Stimulated activated CD4-positive, alpha-beta T cell treated with anti-CD3 and anti-CD28 coated beads, TNF-alpha, amount 100 ng/mL, for 48 hours (primary cell): ENCODE results near the gene MAPKAP1.

Experiments
- DNase-seq, 3 donors: peaks; one replicate each; pipeline ENCODE4 v3.0.0-alpha.2; 2020; ENCODE audit warnings: low read depth in 3 of 3

Gene MAPKAP1

DNA sequence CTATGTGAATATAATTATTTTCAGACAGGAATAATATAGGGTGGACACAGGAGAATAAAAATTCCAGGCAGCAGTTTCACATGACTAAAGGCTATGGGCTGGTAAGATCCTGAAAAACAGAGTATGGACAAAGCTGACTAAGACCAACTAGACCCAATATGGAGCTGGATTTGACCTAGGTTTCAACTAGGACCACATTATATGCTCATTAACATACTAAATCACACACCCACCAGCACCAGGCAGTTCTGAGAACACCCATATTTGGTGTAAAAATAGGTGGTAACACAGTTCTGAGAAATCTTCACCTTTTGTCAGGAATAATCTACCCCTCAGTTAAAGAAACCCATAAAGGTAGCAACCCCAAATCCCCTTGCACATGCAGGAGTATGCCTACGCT lies 64.7 kb downstream of the MAPKAP1 start:
- no peak for DNase-seq

DNA sequence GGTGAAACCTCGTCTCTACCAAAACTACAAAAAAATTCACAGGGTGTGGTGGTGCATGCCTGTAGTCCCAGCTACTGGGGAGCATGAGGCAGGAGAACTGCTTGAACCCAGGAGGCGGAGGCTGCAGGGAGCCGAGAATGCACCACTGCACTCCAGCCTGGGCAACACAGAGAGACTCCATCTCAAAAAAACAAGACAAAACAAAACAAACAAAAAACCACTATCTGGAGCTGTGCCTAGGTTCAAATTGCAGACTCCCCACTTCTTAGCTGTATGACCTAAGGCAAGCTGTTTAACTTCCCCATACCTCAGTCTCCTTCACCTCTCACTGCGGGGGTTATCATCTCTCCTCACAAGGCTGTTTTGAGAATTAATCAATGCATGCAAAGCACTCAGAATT lies 68.0 kb downstream of the MAPKAP1 start:
- no peak for DNase-seq

DNA sequence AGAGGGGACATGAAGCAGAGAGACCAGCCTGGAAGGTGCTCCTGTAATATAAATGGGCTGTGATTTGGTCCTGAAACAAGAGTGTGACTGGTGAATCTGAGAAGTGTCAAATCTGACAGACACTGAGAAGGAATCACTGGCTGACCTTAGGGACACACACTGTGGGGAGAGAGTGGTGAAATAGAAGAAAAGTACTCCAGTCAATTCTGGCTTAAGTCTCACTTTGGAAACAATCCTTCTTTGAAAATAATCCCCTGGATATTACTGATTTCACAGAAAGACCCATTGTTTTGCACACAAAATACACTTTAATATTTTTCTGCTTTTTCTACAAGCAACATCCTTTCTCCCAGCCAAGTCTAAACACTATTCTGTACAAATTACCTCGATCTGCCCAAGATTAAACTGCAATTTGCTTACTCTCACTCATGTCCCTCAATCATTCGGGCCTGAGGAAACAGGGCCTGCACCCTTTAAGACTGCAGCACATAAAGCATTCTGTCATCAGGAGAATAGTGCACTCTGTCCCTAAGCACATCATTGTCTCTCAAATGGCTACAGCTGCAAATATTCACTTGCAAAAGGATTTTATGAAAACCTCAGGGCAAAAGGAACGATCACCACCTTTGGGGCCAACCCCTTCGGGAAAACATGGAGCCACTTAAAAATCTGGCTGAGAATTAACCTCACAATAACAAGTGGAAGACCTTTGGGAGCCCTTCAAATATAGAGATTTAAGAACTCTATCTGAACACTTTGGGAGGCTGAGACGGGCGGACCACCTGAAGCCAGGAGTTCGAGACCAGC lies 68.6 kb downstream of the MAPKAP1 start:
- no peak for DNase-seq

DNA sequence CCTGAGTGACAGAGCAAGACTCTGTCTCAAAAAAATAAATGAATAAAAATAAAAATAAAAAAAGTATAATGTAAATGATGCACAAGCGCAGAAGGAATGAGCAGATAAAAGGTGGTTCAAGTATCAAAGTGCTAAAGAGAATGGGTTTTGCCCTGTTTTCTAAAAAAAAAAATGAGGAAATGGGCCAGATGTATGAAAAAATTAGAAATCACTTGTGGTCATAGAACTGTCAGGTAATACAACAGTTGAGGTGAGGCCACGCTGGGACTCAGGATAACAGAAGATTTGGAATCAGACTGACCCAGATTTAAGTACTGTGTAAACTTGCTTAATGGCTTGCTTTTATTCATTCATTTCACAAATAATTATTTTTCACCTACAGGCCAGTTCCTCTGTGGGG lies 69.8 kb downstream of the MAPKAP1 start:
- DNase-seq = no peak

DNA sequence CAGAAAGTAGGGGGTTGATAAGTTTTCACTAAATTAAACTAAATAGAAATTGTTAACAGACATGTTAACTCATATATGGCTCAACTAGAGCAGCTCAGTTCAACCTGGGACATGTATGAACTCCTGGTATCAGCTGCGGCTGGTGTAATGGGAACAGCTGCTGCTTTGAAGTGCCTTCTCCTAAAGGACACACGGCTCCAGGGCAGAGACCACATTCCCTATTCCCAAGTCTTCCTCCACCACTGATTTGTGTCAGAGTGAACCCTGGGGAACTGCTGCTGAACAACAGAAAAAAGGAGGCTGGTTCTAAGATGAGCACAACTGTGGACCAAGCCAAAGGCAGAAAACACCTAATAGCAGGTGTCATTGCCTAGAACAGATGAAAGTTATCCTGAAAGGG lies 71.1 kb downstream of the MAPKAP1 start:
- DNase-seq = no peak

DNA sequence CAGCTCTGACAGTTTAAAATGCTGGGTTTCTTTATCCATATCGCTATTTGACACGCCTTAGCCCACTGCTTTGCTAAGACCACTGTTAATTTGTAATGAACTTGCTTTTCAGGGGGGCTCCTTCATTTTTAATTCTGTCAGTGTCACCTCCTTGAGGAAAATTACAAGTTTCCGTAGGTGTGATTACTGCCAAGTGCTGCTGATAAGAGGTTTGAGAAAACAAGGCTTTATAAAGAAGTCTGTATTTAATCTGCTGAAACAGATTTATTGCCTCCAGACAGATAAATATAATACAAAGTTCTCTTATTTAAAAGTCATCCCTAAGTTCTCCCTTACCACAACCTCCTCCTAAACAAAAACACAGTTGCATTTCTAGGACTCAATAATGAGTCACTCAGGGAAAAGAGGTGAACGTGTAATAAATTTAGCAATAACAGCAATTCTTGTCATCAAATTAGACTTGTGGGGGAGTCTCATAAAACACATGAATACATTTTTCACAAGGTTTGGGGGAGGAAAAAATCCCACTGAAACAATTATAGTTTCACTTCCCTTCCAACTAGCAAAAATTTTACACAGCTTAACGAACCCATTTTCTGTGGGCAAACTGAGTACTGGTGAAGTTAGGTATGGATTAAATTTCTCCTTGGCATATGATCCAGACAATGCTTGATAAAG lies 72.8 kb downstream of the MAPKAP1 start:
- DNase-seq = no peak

DNA sequence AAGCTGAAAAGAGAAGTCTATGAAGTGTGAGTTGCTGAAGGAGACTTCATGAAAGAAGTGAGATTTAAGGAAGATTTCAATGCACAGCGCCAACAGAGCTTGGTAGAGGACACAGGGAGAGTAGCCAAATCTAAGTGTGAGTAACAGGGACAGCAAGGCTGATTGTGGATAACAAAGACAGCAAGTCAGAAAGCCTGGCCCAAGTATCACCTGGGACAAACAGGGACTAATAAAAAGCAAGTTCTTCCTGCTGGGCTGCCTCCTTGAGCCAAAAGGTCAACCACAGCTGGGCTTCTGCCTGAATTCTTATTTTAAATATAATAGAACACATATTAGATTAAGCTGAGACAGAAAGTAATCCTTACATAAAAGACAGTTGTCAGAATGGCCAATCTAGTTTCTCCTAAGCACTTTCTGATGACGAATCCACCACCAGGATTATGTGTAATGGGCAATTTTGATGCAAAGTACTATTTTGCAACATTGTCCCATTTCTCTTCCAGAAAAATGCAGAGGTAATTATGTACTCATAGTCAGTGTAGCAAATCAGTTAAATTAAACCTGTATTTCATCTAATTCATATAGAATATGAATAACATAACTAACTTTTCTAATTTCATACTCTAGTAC lies 73.8 kb downstream of the MAPKAP1 start:
- DNase-seq = no peak

DNA sequence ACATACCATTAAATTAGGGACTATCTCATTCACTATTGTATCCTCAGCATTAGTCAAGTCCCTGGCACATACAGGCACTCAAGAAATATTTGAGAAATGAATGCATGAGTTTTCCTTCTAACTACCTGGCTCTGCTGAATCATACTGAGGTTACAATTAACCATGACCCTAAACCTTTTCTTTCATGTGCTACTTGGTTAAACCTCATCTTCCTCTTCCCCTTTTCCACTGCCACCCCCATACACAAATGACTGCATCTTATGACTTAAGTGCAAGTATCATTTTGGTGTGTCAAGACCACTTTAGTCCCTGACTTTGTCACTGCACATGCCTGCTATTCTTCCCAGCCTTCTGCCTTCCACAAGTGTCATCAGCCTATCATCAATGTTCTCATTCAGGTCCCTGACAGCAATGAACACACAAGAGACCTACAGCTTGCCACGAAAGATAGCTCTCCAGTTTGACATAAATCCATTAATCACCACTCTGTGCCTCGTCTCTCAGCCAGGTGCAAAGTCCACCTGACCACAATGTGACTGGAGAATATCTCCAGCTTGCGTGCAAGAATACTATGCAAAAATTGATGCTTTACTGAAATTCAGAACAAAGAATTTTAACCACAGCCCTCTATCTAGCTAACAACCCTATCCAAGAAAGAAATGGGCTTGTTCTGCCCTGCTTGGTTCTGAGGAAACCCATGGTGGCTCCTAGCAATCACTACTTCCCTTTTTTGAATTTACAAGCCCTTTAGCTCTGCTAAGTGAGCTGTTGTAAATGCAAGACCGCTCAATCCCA lies 74.5 kb downstream of the MAPKAP1 start:
- peak; percentile 9 to 34 (median 14) for DNase-seq

DNA sequence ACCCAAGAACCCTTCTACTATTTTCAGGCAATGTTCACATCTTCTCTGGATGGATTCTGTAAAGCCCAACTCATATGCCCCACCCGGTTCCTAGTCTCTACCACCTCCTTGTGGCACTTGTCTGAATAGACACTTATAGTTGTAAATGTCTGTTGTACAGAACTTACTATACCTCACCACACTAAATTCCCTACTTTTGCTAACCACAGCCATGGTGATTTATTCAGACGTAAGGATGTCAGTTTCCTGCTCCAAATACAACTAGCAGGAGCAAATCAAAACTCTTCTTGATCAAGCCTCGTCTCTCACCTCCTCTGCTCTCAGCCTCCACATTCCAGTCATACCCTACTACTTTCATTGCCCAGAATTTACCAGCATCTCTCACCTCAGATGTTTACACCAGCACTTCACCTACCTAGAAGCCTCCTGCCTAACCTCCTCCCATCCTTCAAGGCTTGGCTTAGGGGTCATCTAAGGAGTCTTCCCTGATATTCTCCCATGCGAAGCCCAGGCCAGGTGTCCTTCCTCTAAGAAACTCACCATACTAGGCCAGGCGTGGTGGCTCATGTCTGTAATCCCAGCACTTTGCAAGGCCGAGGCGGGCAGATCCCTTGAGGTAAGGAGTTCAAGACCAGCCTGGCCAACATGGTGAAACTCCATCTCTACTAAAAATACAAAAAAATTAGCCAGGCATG lies 75.5 kb downstream of the MAPKAP1 start:
- peak in 1 of 3 donors; percentile 16 for DNase-seq

DNA sequence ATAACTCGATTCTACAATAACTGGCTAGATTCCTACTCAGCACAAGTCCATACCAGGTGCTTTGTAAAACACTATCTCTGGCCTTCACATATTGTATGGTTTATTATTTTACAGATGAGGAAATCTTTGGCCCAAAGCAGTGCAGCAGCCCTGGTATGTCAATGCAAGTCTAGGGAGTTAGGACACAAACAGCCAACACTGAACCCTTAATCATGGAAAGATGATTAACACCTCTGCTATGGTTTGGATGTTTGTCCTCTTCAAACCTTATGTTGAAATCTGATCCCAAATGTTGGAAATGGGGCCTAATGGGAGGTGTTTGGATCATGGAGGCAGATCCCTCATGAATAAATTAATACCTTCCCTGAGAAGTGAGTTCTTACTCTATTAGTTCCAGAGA lies 76.6 kb downstream of the MAPKAP1 start:
- DNase-seq = no peak

DNA sequence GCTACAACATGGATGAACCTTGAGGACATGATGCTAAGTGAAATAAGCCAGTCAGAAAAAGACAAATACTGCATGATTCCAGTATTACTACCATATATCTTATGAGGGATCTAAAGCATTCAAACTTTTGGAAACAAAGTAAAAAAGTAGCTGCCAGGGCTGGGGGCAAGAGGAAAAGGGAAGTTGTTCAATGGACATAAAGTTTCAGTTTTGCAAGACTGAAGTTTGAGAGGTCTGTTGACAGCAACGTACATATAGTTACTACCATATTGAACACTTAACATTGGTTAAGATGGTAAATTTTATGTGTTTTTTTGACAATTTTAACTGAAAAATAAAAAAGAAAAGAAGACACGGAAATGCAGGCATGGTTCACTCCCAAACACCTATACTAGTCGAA lies 77.6 kb downstream of the MAPKAP1 start:
- no peak for DNase-seq

DNA sequence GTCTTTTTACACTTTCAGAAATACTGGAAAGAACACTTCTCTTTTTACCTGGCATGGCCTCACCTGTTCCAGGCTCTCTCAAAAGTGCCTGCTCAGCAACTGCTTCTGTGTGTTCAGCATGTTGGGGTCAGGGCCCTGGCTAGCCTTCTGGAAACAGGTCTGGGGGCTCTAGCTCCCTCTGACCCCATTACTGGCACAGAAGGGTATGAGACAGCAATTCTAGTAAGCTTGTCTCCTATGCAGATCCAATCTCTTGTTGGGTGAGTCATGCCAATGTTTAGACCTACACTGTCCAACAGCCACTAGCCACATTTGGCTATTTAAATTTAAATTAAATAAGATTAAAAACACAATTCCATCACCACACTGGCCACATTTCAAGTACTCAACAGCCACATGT lies 80.8 kb downstream of the MAPKAP1 start:
- no peak for DNase-seq

DNA sequence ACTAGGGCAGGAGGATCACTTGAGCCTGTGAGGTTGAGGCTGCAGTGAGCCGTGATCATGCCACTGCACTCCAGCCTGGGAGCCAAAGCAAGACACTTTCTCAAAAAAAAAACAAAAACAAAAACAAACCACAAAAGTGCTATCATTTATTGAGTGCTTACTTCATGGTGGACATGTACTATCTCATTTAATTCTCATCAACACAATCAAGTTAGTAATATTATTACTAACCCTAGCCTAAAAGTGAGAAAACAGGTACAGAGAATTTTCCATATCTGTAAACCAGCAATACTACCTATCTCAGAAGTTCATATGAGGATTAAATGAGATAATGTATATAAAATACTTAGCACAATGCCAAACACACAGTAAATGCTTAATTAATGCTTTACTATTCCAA lies 85.8 kb downstream of the MAPKAP1 start:
- DNase-seq = no peak

DNA sequence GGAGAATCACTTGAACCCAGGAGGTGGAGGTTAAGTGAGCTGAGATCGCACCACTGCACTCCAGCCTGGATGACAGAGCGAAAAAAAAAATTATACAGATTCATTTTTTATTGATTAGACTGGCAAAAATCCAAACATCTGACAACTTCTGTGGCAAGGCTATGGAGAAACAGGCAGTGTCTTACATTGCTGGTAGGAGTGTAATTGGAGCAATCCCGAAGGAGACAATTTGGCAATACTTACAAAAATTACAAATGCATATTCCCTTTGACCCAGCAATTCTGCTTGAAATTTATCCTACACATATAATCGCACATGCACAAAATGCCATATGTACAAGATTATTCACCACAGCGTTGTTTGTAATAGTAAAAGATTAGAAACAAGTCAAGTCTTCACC lies 86.8 kb downstream of the MAPKAP1 start:
- no peak for DNase-seq

DNA sequence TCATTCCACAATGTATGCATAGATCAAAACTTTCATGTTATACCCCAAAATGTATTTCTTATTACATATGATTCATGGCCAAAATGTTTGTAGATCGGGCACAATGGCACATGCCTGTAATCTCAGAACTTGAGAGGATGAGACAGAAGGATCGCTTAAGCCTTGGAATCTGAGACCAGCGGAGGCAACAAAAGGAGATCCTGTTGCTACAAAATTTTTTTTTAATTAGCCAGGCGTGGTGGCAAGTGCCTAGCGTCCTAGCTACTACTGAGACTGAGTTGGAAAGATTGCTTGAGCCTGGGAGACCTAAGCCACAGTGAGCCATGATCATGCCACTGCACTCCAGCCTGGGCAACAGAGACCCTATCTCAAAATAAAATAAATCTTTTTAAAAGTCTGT lies 89.9 kb downstream of the MAPKAP1 start:
- DNase-seq = no peak

DNA sequence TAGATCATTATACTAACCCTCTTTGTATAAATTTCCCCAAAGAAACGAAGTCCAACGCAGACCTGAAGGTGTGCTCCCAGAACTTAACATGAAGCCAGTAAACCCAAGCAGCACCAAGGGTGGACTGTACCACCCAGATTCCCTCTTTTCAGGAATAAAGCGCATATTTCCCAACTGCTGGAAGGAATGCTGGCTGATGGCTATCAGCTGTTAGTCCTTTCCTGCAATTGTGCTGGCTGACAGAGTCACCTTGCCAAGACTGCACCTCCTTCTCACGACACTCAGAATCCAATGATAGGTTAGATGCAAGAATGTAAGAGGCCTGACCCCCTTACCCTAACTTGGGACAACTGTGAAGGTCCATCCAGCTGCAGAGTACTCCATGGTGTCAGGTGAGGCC lies 93.9 kb downstream of the MAPKAP1 start:
- DNase-seq = no peak

DNA sequence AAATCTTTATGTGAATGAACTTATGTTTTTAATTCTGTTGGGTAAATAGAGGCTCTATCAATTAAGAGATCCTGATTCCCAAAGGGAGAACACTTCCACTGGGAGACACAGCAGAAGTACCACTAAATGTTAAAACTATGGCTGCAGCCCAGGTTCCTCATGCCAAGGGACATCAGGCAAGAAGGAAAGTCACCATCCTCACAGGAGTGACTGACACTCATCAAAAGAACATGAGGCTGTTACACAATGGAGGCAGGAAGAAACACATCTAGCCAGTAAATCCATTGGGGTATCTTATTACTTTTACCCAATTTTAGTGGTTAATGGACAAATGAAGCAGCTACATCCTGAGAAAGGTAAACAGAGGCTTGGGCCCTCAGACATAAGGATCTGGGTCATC lies 94.4 kb downstream of the MAPKAP1 start:
- DNase-seq = no peak

DNA sequence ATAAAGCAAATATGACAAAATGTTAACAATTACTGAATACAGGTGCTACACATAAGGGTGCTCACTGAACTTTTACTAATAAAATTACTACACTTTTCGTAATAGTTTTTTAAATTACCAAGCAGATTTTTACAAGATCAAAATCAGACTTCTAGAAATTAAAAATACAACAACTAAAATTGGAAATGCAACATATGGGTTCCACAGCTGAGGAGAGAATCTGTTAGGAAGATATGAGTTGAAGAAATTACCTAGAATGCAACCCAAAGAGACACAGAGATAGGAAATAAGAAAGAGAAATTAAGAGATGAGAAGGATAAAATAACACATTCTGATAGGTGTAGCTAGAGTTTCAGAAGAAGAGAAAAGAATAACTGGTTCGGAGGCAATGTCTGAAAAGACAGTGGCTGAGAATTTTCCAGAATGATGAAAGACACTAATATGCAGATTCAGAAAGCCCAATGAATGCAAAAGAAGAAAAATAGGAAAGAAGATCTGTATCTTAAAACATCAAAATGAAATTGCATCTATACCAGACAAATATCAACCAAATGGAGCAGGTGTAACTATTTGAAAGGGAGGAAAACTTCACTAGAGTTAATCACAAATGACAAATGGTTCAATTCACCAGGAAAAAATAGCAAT lies 95.8 kb downstream of the MAPKAP1 start:
- DNase-seq = no peak

DNA sequence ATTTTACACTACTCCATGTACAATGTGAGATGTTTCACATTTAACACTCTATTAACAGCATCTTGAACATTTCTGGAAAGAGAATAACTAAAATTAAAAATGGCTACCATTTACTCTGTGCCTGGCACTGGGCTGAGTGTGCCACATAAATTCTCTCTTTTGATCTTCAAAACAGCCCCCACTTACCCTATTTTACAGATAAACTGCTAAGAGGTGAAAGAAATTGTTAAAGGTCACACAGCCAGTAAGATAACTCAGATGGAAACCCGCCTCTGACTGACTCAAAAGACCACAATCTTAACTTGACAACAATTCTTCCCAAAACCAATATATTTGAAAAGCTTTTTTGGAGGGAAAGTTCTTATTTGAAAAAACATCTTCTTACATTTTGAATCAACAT lies 97.3 kb downstream of the MAPKAP1 start:
- no peak for DNase-seq

DNA sequence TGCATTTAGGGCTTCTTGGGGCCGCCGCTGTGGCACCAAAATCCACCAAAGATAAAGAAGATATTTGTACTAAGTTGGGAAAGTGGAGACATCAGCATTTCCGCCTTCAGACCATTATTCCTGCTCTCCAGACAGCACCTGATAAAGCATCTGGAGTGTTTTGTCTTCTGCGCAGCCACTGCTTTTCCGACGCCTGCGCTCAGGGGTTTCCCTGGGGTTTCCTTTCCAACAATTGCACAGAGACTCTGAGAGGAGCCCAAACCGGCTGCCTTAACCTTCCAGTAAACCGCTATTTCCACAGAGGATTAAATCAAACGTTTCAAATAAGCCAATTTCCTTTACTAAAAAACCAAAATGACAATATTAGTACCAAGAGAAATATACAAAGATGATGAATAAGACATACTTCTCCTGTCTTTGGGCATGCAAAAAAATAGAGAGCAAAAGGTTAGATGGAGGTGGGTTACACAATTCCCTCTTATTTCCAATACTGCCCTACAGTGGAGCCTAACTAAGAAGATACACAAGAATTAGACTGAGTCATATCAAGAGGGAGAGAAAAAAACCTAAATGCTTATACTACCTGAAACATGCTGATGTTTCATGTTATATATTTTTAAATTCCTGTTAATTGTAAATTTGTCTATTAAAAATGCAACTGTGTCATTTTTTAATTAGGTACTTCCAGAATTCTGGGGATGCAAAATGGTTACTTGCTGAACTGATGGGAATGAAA lies 98.4 kb downstream of the MAPKAP1 start:
- DNase-seq = no peak
